Activated CD4-positive, alpha-beta memory T cell treated with anti-CD3 and anti-CD28 coated beads for 36 hours (primary cell): Measurements from ENCODE around the gene GOLGA8Q. TPM values are rescaled to one million over a fixed set of nuclear protein-coding genes. Genes with fewer than 3 reads are reported as not detected.
"Not testable (repeated sequence)": the region's sequence is repeated elsewhere in the genome, so short reads cannot be mapped to it uniquely, and the experiment has no call there.

ENCODE experiments used
- CTCF ChIA-PET: fragments of 350-600 bp; sonication (Branson Sonifier 250); formaldehyde crosslinking; loops from one replicate; lab custom pipeline; 2021; ENCODE audit warnings: antibody characterized with exemption, inconsistent platforms; lab: Charles Lee
- POLR2A ChIA-PET: fragments of 350-600 bp; sonication (Branson Sonifier 250); formaldehyde crosslinking; loops from one replicate; lab custom pipeline; 2021; ENCODE audit warnings: antibody characterized with exemption; lab: Charles Lee
- DNase-seq: peaks from one replicate; pipeline ENCODE4 v3.0.0-alpha.2; 2020
- H3K27ac Mint-ChIP-seq: one replicate; pipeline ENCODE4 v1.8.0; 2021; ENCODE audit warnings: mixed read lengths
- H3K27me3 Mint-ChIP-seq: one replicate; pipeline ENCODE4 v1.8.0; 2021; ENCODE audit warnings: mixed read lengths
- H3K36me3 Mint-ChIP-seq: one replicate; pipeline ENCODE4 v1.8.0; 2021; ENCODE audit warnings: mixed read lengths
- H3K4me1 Mint-ChIP-seq: one replicate; pipeline ENCODE4 v1.8.0; 2021; ENCODE audit warnings: low read depth, mixed read lengths
- H3K4me3 Mint-ChIP-seq: one replicate; pipeline ENCODE4 v1.8.0; 2021; ENCODE audit warnings: mild to moderate bottlenecking, mixed read lengths
- H3K9me3 Mint-ChIP-seq: one replicate; pipeline ENCODE4 v1.8.0; 2021; ENCODE audit warnings: mixed read lengths
- intact Hi-C: fragments of 100-400 bp; cut with micrococcal nuclease; formaldehyde crosslinking; loops from one replicate; pipeline ENCODE4 v1.15.1; 2023
- total RNA-seq, 2 experiments: library from RNA; stranded (reverse); gene quantifications; one replicate each; pipeline ENCODE4 v1.2.3, GENCODE V29; 2021

The GOLGA8Q gene, protein sequence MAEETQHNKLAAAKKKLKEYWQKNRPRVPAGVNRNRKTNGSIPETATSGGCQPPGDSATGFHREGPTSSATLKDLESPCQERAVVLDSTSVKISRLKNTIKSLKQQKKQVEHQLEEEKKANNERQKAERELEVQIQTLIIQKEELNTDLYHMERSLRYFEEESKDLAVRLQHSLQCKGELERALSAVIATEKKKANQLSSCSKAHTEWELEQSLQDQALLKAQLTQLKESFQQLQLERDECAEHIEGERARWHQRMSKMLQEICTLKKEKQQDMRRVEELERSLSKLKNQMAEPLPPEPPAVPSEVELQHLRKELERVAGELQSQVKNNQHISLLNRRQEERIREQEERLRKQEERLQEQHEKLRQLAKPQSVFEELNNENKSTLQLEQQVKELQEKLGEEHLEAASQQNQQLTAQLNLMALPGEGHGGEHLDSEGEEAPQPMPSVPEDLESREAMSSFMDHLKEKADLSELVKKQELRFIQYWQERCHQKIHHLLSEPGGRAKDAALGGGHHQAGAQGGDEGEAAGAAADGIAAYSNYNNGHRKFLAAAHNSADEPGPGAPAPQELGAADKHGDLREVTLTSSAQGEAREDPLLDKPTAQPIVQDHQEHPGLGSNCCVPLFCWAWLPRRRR
- under 1 TPM in 1 of 2 experiments, not detected in 1; 0.33 TPM for total RNA-seq

DNA sequence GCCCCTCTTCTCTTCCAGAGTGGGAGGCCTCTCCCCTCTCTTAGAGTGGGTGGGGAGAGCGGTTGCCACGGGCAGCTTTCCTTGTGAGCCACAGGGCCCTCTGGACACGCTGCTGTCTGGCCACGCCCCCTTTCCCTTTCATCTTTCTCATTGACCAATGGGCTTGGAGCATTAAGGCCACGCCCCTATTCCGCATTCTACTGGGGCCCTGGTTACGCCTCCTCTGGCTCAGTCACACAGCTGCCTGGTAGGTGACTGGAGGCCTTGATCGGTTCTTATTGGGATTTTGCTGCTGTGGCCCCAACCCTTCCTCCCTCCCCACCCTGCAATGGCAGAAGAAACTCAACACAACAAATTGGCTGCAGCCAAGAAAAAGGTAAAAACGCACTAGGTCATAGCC, at the start of gene GOLGA8Q:
GOLGA8Q (plus strand) TSS at position 301 of the 400 bp plus-strand sequence; CDS start at position 329, 28 bp downstream.
- H3K4me1 Mint-ChIP-seq, CTCF ChIA-PET, POLR2A ChIA-PET: not testable (repeated sequence)

DNA sequence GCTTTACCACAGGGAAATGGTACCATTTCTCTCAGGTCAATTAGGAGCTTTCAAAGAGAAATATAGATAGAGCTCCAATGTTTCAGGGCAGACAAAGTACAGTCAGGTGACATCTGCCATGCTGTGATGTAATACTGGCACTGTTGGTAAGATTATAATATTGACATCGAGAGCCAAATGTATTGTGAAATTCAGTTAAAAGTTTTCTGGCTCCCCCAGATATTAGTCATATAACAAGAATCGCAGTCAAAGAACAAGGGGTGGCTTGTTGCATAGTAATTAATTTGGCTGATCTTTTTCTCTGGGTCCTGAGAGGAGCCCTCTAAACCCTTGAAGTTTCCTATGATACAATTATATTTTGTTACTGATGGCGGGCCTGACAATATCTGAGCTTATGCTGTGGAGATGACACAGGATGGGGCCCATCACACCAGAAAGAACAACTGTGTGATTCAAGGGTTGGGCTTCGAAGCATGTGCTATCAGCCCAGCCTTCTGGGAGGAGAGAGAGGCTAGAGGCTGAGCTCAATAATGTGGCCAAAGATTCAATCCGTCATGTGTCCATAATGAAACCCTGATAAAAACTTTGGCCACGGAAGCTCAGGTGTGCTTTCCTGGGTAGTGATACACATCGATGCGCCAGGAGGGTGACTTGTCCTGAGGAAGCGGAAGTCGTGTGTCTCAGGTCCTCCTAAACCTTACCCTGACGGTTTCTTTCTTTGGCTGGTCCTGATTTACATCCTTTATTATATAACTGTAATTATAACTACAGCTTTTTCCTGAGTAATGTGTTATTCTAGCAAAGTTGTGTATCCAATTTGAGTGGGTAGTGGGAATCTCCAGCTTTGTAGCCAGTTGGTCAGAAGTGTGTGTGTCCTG, 48.7 kb upstream of the GOLGA8Q start:
- CTCF ChIA-PET, DNase-seq, H3K27ac Mint-ChIP-seq, H3K9me3 Mint-ChIP-seq, POLR2A ChIA-PET, intact Hi-C loops, H3K27me3 Mint-ChIP-seq, H3K36me3 Mint-ChIP-seq, H3K4me1 Mint-ChIP-seq, H3K4me3 Mint-ChIP-seq: not testable (repeated sequence)

More for the DNA sequence above, at the start of gene GOLGA8Q:
- H3K9me3 Mint-ChIP-seq, H3K36me3 Mint-ChIP-seq, H3K4me3 Mint-ChIP-seq, intact Hi-C loops, H3K27me3 Mint-ChIP-seq, H3K27ac Mint-ChIP-seq, DNase-seq: not testable (repeated sequence)

DNA sequence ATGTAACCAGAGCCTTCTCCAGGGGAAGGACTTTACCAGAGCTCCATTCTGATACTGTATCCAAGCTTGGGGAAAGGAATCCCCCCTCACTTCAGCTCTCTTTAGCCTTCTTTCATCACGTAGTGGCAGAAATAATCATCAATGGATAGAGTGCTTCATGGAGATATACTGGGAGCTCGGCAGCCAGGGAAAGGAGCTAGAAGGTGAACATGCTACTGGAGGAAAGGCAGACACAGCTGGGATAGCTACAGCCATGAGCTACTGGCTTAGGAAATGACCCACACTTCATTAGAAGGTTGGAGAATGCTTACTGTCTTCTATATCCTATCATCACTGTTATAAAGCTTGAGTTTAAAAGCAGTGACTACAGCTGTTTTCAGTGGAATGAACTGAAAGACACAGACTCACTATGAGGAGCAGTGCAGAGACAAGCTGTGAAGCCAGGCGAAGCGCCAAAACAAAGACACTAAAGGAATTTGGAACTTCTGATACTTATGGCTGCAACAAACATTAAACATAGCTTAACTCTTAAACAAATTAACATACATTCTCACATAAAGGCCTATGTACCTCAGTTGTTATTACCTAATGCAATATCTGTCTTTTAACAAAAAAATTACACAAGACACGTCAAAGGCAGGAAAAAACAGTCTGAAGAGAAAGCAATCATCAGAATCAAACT, 47.5 kb upstream of the GOLGA8Q start:
- H3K9me3 Mint-ChIP-seq, H3K36me3 Mint-ChIP-seq: not testable (repeated sequence)

DNA sequence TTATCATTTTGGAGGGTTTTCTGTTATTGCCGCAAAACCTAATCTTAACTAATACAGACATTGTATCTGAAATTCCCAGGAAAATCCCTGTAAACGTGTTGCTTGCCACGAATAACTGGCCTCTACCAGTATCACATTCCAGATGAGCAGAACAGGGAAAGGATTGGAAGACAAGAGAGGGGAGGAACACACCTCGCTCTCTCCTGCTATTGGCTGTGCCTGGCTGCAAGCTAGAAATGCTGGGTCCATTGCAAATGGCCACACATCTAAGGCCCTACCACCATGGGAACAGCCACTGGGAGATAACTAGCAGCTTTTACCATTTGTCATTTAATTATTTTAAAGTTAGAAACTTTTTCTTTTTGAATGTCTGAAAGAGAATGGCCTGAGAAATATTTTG, 37.3 kb upstream of the GOLGA8Q start:
- intact Hi-C loops, CTCF ChIA-PET, H3K4me1 Mint-ChIP-seq, H3K36me3 Mint-ChIP-seq, H3K4me3 Mint-ChIP-seq, POLR2A ChIA-PET, H3K27ac Mint-ChIP-seq, DNase-seq, H3K27me3 Mint-ChIP-seq, H3K9me3 Mint-ChIP-seq: not testable (repeated sequence)

More for the DNA sequence above, 47.5 kb upstream of the GOLGA8Q start:
- H3K27me3 Mint-ChIP-seq, CTCF ChIA-PET, H3K4me3 Mint-ChIP-seq, H3K4me1 Mint-ChIP-seq, H3K27ac Mint-ChIP-seq, intact Hi-C loops, POLR2A ChIA-PET, DNase-seq: not testable (repeated sequence)

DNA sequence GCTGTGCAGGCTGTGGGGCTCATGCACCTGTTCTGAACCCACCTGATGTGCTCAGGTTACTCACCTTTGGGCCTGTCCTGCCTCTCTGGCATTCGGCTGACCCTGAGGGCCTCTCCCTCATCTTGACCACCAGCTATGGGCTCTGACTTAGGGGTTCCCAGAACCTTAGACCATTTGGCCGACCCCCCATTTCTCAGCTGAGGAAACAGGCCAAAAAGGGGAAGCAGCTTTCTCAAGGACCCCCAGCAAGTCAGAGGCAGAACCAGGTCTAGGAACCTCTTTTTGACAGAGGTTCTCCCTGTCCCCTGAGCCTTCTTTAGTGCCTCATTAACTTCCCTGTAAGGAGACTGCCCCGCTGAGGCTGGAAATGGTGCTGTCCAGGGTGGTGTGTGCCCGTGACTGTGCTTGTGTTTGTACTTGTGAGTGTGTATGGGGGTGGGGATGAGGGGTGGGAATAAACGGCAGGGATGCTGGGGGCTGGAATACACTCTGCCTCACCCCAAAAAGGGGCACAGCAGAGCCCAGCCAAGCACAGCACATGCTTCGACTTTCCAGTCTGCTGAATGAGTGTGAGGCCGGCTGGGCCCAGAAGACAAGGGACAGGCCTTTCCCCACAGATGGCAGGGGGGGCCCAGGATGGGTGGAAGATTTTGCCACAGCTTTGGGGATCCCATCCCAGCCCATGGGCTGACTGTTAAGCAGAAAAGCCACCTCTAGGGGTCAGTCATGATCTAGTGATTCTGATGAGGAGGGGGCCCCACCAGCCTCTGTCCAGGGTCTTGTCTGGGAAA, 28.2 kb upstream of the GOLGA8Q start:
- H3K9me3 Mint-ChIP-seq, H3K36me3 Mint-ChIP-seq, H3K4me1 Mint-ChIP-seq, DNase-seq, CTCF ChIA-PET, H3K27me3 Mint-ChIP-seq, POLR2A ChIA-PET, intact Hi-C loops, H3K4me3 Mint-ChIP-seq, H3K27ac Mint-ChIP-seq: not testable (repeated sequence)

DNA sequence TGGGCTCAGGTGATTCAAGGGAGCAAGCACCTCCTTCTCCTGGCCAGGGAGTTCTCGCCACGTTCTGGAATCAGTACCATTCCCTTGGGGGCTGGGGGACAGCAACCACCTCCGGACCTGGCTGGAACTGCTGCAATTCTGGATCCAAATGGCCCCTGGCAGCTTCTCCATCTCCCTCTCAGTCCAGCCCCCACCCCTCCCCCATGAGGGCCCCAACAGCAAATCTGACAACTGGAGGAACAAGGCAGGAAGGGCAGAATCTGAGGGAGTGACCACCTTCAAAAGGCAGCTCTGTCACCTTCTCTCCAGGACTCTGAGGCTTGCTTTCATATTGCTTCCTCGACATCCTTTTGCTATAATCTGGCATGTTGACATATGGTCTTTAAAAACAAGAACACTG, 25.9 kb upstream of the GOLGA8Q start:
- H3K27me3 Mint-ChIP-seq, CTCF ChIA-PET, POLR2A ChIA-PET, H3K4me1 Mint-ChIP-seq, intact Hi-C loops, H3K9me3 Mint-ChIP-seq, H3K4me3 Mint-ChIP-seq, H3K36me3 Mint-ChIP-seq, H3K27ac Mint-ChIP-seq, DNase-seq: not testable (repeated sequence)

DNA sequence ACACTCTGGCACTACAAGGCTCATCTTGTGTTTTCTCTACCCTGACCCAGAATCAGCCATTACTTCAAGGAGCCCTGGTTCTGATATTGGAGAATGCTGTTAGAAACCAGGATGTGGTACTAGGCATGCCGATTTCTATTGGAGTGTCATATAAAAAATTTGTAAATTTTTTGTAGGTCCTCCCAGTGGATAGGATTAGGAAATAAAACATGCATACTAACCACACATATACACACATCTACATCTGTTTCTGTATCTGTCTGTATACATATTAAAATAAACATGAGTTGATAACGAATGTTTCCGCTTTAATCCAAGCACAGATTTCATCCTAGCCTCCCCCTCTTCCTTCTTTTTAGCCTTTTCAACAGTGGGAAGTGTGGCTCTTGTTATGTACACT, 22.8 kb upstream of the GOLGA8Q start:
- H3K4me3 Mint-ChIP-seq, CTCF ChIA-PET, intact Hi-C loops, H3K9me3 Mint-ChIP-seq, H3K4me1 Mint-ChIP-seq, H3K27ac Mint-ChIP-seq, H3K36me3 Mint-ChIP-seq, POLR2A ChIA-PET, DNase-seq, H3K27me3 Mint-ChIP-seq: not testable (repeated sequence)

DNA sequence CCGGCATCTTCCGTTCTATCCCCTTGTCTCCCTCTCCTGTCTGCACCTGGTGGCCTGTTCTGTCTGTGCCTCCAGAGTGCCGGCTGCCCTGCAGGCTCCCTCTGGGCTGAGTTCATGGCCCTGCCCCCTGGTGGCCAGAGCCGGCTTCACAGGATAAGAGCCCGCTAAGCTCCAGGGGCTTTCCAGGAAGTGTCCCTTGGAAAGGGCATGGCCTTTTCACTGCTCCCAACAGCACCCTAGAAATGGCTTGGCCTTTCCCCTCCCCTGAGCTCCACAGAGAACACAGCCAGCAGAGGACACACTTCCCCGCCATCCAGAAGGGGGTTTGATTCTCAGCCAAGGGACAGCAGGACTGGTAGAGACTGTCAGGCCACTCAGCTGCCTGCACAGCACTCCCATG, 15.1 kb downstream of the GOLGA8Q start:
- H3K4me1 Mint-ChIP-seq, H3K9me3 Mint-ChIP-seq, intact Hi-C loops, H3K4me3 Mint-ChIP-seq, CTCF ChIA-PET, H3K27me3 Mint-ChIP-seq, POLR2A ChIA-PET, H3K27ac Mint-ChIP-seq, H3K36me3 Mint-ChIP-seq: not testable (repeated sequence)
- peak; percentile 11 for DNase-seq

DNA sequence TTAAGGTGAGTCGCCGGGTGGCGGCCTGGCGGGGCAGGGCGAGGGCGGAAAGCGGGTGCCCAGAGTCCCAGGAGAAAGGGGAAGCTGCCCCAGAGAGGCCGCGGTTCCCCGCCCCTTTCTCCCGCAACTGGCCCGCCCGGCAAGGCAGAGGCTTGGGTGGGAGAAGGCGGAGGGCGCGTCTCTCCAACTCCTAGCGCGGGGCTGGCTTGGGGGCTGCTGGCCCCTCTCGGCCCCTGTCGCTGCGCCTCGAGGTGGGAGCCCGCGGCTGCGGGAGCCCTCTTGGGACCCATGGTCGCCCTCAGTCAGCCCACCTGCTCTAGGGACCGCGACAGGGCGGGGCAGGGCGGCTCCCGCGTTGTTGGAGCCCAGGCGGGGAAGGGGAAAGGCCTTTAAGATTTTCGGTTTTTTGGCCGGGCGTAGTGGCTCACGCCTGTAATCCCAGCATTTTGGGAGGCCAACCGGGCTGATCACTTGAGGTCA, 21.2 kb downstream of the GOLGA8Q start:
- H3K27me3 Mint-ChIP-seq, POLR2A ChIA-PET, H3K9me3 Mint-ChIP-seq, H3K4me3 Mint-ChIP-seq, H3K36me3 Mint-ChIP-seq, DNase-seq, intact Hi-C loops, H3K4me1 Mint-ChIP-seq, CTCF ChIA-PET, H3K27ac Mint-ChIP-seq: not testable (repeated sequence)

DNA sequence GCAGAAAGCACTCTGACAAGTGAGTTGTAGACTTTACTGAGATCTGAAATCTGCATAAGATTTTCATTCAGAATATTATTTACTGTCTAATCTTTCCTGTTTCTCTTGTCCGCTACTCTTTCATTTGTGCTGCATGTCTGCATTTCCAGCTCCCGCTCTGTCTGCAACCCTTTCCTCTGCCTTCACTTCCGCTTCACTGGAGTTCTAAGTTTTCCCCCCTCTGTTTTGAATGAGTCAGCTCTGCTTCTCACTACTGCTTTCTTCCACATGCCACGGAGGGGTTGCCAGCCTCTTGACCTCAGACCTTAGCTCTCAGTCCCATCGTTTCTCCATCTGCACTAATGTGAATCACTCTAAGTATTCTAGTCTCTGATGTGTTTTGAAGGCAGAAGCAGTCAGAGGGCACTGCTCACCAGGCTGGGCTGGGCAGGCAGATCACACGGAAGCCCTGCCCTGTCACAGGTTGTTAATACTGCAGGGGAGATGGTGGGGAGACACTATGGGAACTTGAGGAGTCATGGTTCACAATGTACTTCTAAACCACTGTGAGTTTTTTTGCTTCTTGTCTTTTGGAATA, 27.6 kb downstream of the GOLGA8Q start:
- H3K4me3 Mint-ChIP-seq, POLR2A ChIA-PET, CTCF ChIA-PET, H3K9me3 Mint-ChIP-seq, H3K27ac Mint-ChIP-seq, H3K27me3 Mint-ChIP-seq, H3K4me1 Mint-ChIP-seq, H3K36me3 Mint-ChIP-seq, intact Hi-C loops, DNase-seq: not testable (repeated sequence)

DNA sequence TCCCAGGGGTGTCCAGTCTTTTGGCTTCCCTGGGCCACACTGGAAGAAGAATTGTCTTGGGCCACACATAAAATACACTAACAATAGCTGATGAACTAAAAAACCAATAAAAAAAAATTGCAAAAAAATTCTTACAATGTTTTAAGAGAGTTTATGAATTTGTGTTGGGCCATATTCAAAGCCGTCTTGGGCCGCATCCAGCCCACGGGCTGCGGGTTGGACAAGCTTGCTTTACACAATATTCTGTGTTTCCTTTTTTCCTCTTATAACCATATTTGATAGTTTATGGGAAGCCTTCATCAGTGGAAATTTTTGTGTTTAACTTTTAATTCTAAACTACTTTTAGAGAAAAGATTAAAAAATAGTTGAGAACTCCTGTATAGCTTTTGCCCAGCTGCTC, 28.9 kb downstream of the GOLGA8Q start:
- DNase-seq, result not testable (repeated sequence)

More for the DNA sequence above, 28.9 kb downstream of the GOLGA8Q start:
- CTCF ChIA-PET, H3K27ac Mint-ChIP-seq, H3K4me1 Mint-ChIP-seq, H3K4me3 Mint-ChIP-seq, intact Hi-C loops, H3K9me3 Mint-ChIP-seq, H3K36me3 Mint-ChIP-seq, POLR2A ChIA-PET, H3K27me3 Mint-ChIP-seq: not testable (repeated sequence)
